ENCODE data around the gene BRD8. TPM values are rescaled to one million over a fixed set of nuclear protein-coding genes. Genes with fewer than 3 reads are reported as not detected.

The BRD8 gene
- total and polyA plus RNA-seq, 4 donors, result 47.0 to 111 (median 79.7) TPM

GRCh38 chr5:138092301-138092700, 86.1 kb downstream of the BRD8 start:
- H3K27me3 ChIP-seq (ENCODE audit: control insufficient read depth, insufficient read depth, low read length), result no peaks in the 10 kb centered on the region
- no peaks in the 10 kb centered on the region for H3K4me1 ChIP-seq (ENCODE audit: control insufficient read depth, insufficient read depth, low read length)
- DNase-seq (ENCODE audit: low read depth in 4 of 6, low spot score in 6 of 6), result no peak
- H3K36me3 ChIP-seq (ENCODE audit: control insufficient read depth, insufficient read depth, low read length), result no peaks in the 10 kb centered on the region
- H3K4me3 ChIP-seq (ENCODE audit: low read depth, low read length), result no peak overlapping the region
- H3K9me3 ChIP-seq (ENCODE audit: control insufficient read depth, insufficient read depth, low read length), result no peaks in the 10 kb centered on the region
- 50% methylated on average over 1 of the region's 1 CpG for WGBS (ENCODE audit: insufficient coverage)
- no peak overlapping the region for H3K27ac ChIP-seq (ENCODE audit: low read depth, low read length)

GRCh38 chr5:138091685-138092084, 86.7 kb downstream of the BRD8 start:
- Histone ChIP-seq H3K27ac (ENCODE audit: low read depth, low read length) (no peak overlapping the region), H3K4me1 (ENCODE audit: control insufficient read depth, insufficient read depth, low read length) (no peaks in the 10 kb centered on the region), H3K4me3 (ENCODE audit: low read depth, low read length) (no peak overlapping the region), H3K36me3 (ENCODE audit: control insufficient read depth, insufficient read depth, low read length) (no peaks in the 10 kb centered on the region), H3K9me3 (ENCODE audit: control insufficient read depth, insufficient read depth, low read length) (no peaks in the 10 kb centered on the region), H3K27me3 (ENCODE audit: control insufficient read depth, insufficient read depth, low read length) (no peaks in the 10 kb centered on the region)
- DNase-seq (ENCODE audit: low read depth in 4 of 6, low spot score in 6 of 6), result no peak
- 85% methylated on average over 2 of the region's 4 CpGs for WGBS (ENCODE audit: insufficient coverage)

Small RNAs within 50 kb of the gene (small RNA-seq; reads per million reads assigned to genes)
- gene RNU6-460P (ENCODE audit: low replicate concordance) (not detected), gene RNU6-888P (ENCODE audit: low replicate concordance) (not detected)

Other genes starting within 250 kb of the BRD8 start
- 10 to 100 TPM; 39.5 to 92.9 TPM for gene FAM13B, start 145.6 kb downstream of the BRD8 start, total RNA-seq
- gene FAM13B, start 145.6 kb downstream of the BRD8 start, polyA plus RNA-seq (ENCODE audit: insufficient read length in 2 of 2), result 10 to 100 TPM; 65.2 to 79.0 TPM
- not detected for gene WNT8A, start 94.6 kb downstream of the BRD8 start, total RNA-seq
- gene WNT8A, start 94.6 kb downstream of the BRD8 start, polyA plus RNA-seq (ENCODE audit: insufficient read length in 2 of 2), result under 1 TPM; 0.22 to 0.30 TPM
- gene NME5, start 39.2 kb downstream of the BRD8 start, total RNA-seq, result 10 to 100 TPM; 17.0 to 21.0 TPM
- 10 to 100 TPM; 23.8 to 24.4 TPM for gene NME5, start 39.2 kb downstream of the BRD8 start, polyA plus RNA-seq (ENCODE audit: insufficient read length in 2 of 2)
- 10 to 100 TPM; 13.5 to 18.7 TPM for gene KIF20A, start 482 bp upstream of the BRD8 start, total RNA-seq
- 10 to 100 TPM; 11.5 to 14.0 TPM for gene KIF20A, start 482 bp upstream of the BRD8 start, polyA plus RNA-seq (ENCODE audit: insufficient read length in 2 of 2)
- 10 to 100 TPM; 40.0 to 47.5 TPM for gene CDC23, start 34.7 kb upstream of the BRD8 start, total RNA-seq
- 10 to 100 TPM; 37.9 to 38.6 TPM for gene CDC23, start 34.7 kb upstream of the BRD8 start, polyA plus RNA-seq (ENCODE audit: insufficient read length in 2 of 2)
- gene GFRA3, start 96.0 kb upstream of the BRD8 start, total RNA-seq, result 1 to 10 TPM; 3.2 to 6.3 TPM
- 10 to 100 TPM in 1 of 2 donors, 1 to 10 TPM in 1; 2.8 to 13.6 TPM for gene GFRA3, start 96.0 kb upstream of the BRD8 start, polyA plus RNA-seq (ENCODE audit: insufficient read length in 2 of 2)
- gene CDC25C, start 153.2 kb upstream of the BRD8 start, total RNA-seq, result 1 to 10 TPM; 3.7 to 4.4 TPM
- 1 to 10 TPM; 3.3 to 4.2 TPM for gene CDC25C, start 153.2 kb upstream of the BRD8 start, polyA plus RNA-seq (ENCODE audit: insufficient read length in 2 of 2)
- gene FAM53C, start 159.6 kb upstream of the BRD8 start, total RNA-seq, result 10 to 100 TPM; 21.5 to 26.2 TPM
- gene FAM53C, start 159.6 kb upstream of the BRD8 start, polyA plus RNA-seq (ENCODE audit: insufficient read length in 2 of 2), result 10 to 100 TPM; 33.8 to 34.9 TPM
- gene KDM3B, start 174.1 kb upstream of the BRD8 start, total RNA-seq, result 10 to 100 TPM; 76.6 to 77.8 TPM
- 10 to 100 TPM; 62.2 to 73.4 TPM for gene KDM3B, start 174.1 kb upstream of the BRD8 start, polyA plus RNA-seq (ENCODE audit: insufficient read length in 2 of 2)